Breast epithelium (tissue), 4 donors: ENCODE results near the gene AKT3. TPM values are rescaled to one million over a fixed set of nuclear protein-coding genes. Genes with fewer than 3 reads are reported as not detected.

Experiments
- DNase-seq, 2 donors: peaks; one replicate each; pipeline ENCODE4 v3.0.0-alpha.2; 2019; ENCODE audit warnings: low spot score in 2 of 2
- H3K27ac ChIP-seq, 2 donors: fragments of 200-600 bp; sonication (generic) in 1 of 2; one replicate each; pipeline ENCODE4 v1.5.1; 2016 to 2019; ENCODE audit warnings: mild to moderate bottlenecking in 1 of 2
- H3K27me3 ChIP-seq, 2 donors: fragments of 200-600 bp; sonication (generic) in 1 of 2; one replicate each; pipeline versions ENCODE4 v1.5.1 to v1.6.0; 2017 to 2019; ENCODE audit warnings: control low read depth in 1 of 2, mild to moderate bottlenecking in 1 of 2
- H3K36me3 ChIP-seq: fragments of 200-600 bp; one replicate; pipeline ENCODE4 v1.5.1; 2019
- H3K4me1 ChIP-seq, 2 donors: fragments of 200-600 bp; sonication (generic); one replicate each; pipeline ENCODE4 v1.5.1; 2016 to 2019; ENCODE audit warnings: control low read depth in 1 of 2
- H3K4me3 ChIP-seq, 3 donors: fragments of 200-600 bp; sonication (generic); 1 replicate in 2 of 3; 2 replicates in 1 of 3; pipeline ENCODE4 v1.5.1; 2016 to 2019; ENCODE audit warnings: mild to moderate bottlenecking in 3 of 3, moderate library complexity in 2 of 3
- H3K9me3 ChIP-seq, 2 donors: fragments of 200-600 bp; sonication (generic) in 1 of 2; one replicate each; pipeline ENCODE4 v1.5.1; 2016 to 2019; ENCODE audit warnings: control low read depth in 1 of 2
- POLR2A ChIP-seq: fragments of 450-650 bp; IDR thresholded peaks from one replicate; pipeline ENCODE4 v1.6.1; 2016; ENCODE audit warnings: antibody characterized with exemption, mild to moderate bottlenecking, moderate library complexity
- POLR2AphosphoS5 ChIP-seq, 3 donors: sonication (generic); formaldehyde crosslinking; IDR thresholded peaks; one replicate each; pipeline ENCODE4 v1.6.1; 2017; ENCODE audit warnings: antibody characterized with exemption in 3 of 3
- intact Hi-C: fragments of 100-400 bp; cut with DNase I; formaldehyde crosslinking; loops from one replicate; pipeline ENCODE4 v1.15.1; 2023; ENCODE audit warnings: low total_unique reads
- total RNA-seq, 3 donors: library from RNA; depleted of rRNA; stranded (reverse); fragments of >200 nt; gene quantifications; one replicate each; pipeline ENCODE4 v1.1.0, GENCODE V29; 2016
- TF ChIP-seq, protein P1 (sequence below), 3 donors: fragments of 450-650 bp; IDR thresholded peaks; one replicate each; pipeline ENCODE4 v1.5.1; 2016 to 2017; ENCODE audit warnings: antibody characterized with exemption in 3 of 3, mild to moderate bottlenecking in 3 of 3, moderate library complexity in 3 of 3

Gene AKT3
- total RNA-seq, 3 donors from 2014 or later = 49.6 to 58.7 (median 58.7) TPM

DNA sequence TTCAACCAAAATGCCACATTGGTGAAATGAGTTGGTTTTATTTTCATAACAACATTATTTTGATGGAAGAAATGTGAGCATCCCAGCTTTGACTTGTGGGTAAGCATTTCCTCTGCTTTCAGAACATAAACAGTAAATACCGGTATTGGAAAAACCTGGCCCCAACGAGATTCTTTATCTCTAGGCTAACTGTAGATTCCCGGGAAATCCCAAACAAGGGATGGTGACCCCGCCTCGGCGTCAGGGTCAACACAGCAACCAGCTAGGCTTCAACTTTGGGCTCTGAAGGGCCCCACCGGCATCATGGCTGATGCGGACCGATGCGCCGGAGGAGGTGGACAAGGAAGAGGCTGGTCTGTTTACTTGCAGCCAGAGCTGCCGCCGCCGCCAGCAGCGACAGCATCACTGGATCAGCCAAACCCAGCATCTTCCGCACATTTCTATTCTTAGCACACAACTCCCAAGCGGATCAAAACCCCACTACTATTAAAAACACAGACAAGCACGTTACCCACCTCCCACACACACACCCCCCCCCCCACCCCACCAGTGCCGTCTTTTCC, 1.1 kb downstream of the AKT3 start:
- Histone ChIP-seq H3K27me3 (no peaks in the 10 kb centered on the region), H3K9me3 (no peaks in the 10 kb centered on the region), H3K36me3 (no peaks in the 10 kb centered on the region), H3K4me1 (no peaks in the 10 kb centered on the region), H3K4me3 (peak overlapping the region; percentile 85 to 96 (median 88)), H3K27ac (peak overlapping the region; percentile 95 to 98)
- intact Hi-C loops = no loop called here
- DNase-seq = peak in 1 of 2 donors; percentile 53
- peak in 2 of 3 donors; percentile 50 to 68 for TF ChIP-seq POLR2AphosphoS5 (IDR thresholded peaks at IDR 0.05)
- TF ChIP-seq POLR2A = no peak
- TF ChIP-seq, protein P1, sequence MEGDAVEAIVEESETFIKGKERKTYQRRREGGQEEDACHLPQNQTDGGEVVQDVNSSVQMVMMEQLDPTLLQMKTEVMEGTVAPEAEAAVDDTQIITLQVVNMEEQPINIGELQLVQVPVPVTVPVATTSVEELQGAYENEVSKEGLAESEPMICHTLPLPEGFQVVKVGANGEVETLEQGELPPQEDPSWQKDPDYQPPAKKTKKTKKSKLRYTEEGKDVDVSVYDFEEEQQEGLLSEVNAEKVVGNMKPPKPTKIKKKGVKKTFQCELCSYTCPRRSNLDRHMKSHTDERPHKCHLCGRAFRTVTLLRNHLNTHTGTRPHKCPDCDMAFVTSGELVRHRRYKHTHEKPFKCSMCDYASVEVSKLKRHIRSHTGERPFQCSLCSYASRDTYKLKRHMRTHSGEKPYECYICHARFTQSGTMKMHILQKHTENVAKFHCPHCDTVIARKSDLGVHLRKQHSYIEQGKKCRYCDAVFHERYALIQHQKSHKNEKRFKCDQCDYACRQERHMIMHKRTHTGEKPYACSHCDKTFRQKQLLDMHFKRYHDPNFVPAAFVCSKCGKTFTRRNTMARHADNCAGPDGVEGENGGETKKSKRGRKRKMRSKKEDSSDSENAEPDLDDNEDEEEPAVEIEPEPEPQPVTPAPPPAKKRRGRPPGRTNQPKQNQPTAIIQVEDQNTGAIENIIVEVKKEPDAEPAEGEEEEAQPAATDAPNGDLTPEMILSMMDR (IDR thresholded peaks at IDR 0.05) = no peak

GRCh38 chr1:243848165-243848857, 1.7 kb downstream of the AKT3 start:
- intact Hi-C loops = no loop called here
- no peak for TF ChIP-seq POLR2AphosphoS5 (IDR thresholded peaks at IDR 0.05)
- TF ChIP-seq POLR2A = no peak
- TF ChIP-seq, protein P1 (IDR thresholded peaks at IDR 0.05) = no peak
- no peaks in the 10 kb centered on the region for H3K27me3 ChIP-seq
- H3K4me3 ChIP-seq = peak overlapping the region; percentile 85 to 96 (median 88)
- no peaks in the 10 kb centered on the region for H3K4me1 ChIP-seq
- H3K9me3 ChIP-seq = no peaks in the 10 kb centered on the region
- H3K36me3 ChIP-seq = no peaks in the 10 kb centered on the region
- no peak for DNase-seq
- peak overlapping the region; percentile 95 to 98 for H3K27ac ChIP-seq

DNA sequence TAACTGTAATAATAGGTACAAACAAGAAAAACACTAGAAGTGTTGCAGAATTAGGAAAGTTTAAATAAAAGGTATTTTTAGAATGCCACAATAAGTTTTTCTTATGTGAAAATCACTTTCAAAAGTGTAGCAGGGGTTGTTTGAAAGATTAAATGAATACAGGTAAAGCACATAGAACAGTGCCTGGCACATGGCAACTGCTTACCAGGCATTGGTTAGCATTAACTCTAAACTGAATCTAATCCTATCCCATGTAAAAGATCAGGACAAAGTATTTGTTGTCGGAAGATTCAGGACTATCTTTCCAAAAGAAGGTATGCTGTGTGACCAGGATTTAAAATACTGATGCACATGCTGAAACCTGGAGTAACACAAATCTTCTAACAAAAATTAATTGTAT, 3.3 kb downstream of the AKT3 start:
- no peak for DNase-seq
- Histone ChIP-seq H3K4me1 (no peaks in the 10 kb centered on the region), H3K4me3 (no peak overlapping the region), H3K9me3 (no peaks in the 10 kb centered on the region), H3K36me3 (no peaks in the 10 kb centered on the region), H3K27ac (no peak overlapping the region), H3K27me3 (no peaks in the 10 kb centered on the region)
- intact Hi-C loops = no loop called here
- TF ChIP-seq, protein P1 (IDR thresholded peaks at IDR 0.05) = no peak
- no peak for TF ChIP-seq POLR2A
- TF ChIP-seq POLR2AphosphoS5 (IDR thresholded peaks at IDR 0.05) = no peak

- H3K4me3 ChIP-seq = no peak overlapping the region
- TF ChIP-seq, protein P1 (IDR thresholded peaks at IDR 0.05) = no peak
- TF ChIP-seq POLR2AphosphoS5 (IDR thresholded peaks at IDR 0.05) (no peak), POLR2A (no peak)
- no peaks in the 10 kb centered on the region for H3K36me3 ChIP-seq
- no peaks in the 10 kb centered on the region for H3K27me3 ChIP-seq
- DNase-seq = no peak
- no peaks in the 10 kb centered on the region for H3K4me1 ChIP-seq
- intact Hi-C loops = no loop called here
- H3K9me3 ChIP-seq = no peaks in the 10 kb centered on the region
- no peak overlapping the region for H3K27ac ChIP-seq
These were observed 4.2 kb downstream of the AKT3 start for GRCh38 chr1:243845888-243846287.

DNA sequence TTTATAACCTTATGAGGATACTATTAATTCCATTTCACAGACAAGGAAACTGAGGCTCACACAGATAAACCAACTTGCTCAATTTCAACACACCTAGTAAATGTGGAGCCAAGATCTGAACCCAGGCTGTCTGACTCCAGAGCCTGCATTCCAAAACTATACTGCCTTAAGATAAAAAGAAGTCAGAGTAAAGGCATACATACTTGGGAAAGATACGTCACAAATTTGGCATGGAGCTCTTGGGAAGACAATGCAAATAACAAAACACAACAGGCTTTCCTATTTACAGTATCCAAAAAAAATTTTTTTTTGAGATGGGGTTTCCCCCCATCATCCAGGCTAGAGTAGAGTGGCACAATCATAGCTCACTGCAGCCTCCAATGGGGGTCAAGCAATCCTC, 5.9 kb downstream of the AKT3 start:
- Histone ChIP-seq H3K27me3 (no peaks in the 10 kb centered on the region), H3K4me3 (no peak overlapping the region), H3K4me1 (no peaks in the 10 kb centered on the region), H3K27ac (no peak overlapping the region), H3K9me3 (no peaks in the 10 kb centered on the region), H3K36me3 (no peaks in the 10 kb centered on the region)
- TF ChIP-seq POLR2A = no peak
- TF ChIP-seq, protein P1 (IDR thresholded peaks at IDR 0.05) = no peak
- TF ChIP-seq POLR2AphosphoS5 (IDR thresholded peaks at IDR 0.05) = no peak
- DNase-seq = no peak
- intact Hi-C loops = no loop called here
